HG02840 (cell line): ENCODE measurements around the gene MPZL3.

Experiments used
- ATAC-seq: cut with Tn5 transposase; IDR thresholded peaks from one replicate; pipeline ENCODE4 v1.9.1; 2021; ENCODE audit warnings: mild to moderate bottlenecking, moderate library complexity, moderate number of reproducible peaks; ENCODE audit not compliant: unreplicated experiment, low FRiP score

MPZL3 gene

DNA sequence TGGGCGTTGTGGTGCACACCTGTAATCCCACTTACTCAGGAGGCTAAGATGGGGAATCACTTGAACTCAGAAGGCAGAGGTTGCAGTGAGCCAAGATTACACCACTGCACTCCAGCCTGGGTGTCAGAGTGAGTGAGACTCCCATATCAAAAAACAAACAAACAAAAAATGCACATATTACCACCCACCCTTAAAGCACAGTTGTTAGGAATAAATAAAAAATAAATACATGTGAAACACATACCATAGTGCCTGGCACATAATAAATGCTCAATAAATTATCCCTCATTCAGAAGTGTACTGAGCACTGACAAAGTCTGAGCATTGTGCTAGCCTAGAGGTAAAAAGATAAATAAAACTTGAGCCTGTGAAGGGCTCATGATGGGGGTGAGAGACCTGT is 18.3 kb downstream of the MPZL3 start:
- ATAC-seq = no peak

DNA sequence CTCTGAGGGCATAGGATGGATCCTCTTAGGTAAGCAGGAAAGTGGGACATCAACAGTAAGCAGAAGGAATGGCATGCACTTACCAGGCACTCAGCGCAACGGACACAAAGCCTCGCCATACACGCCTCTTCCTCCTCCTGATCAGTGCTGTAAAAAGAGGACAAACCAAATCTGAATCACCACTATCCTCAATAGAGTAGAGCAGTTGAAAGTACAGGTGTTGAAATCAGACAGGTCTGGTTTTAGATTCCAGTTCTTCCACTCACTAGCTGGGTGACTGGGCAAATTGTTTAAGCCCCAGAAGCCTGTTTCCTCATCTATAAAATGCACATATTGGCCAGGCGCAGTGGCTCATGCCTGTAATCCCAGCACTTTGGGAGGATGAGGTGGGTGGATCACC is 18.8 kb downstream of the MPZL3 start:
- no peak for ATAC-seq

DNA sequence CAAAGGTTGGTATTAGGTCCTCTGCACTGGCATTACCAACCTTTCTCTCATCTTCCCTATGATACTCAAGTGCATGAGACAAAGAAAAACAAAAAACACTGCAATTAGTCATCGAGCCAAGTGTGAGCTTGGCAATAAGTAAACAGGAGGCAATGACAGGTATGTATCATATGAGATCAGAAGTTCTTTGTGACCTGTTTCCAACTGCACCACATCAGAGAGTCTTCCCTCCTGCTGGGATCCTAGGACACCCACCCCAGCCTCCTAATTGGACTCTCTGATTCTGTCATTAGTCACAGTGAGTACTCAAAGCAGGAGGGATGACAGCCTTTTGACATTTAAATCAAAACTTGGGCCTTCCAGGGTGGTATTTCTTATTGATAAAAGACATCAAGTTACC is 19.5 kb downstream of the MPZL3 start:
- ATAC-seq = no peak

DNA sequence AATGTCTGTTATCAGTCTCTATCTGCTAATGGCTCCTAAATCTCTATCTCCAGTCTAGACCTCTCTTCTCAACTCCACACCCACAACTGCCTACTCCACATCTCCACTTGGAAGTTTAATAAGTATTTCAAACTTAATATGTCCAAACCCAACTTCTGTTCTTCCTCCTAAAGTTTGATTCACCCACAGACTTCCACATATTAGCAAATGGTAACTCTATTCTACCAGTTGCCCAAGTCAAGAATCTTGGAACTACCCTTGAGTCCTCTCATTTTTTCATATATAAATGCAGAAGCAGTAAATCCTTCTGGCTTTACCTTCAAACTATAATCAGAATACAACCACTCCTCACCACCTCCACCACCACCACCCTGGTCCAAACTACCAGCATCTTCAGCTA is 20.7 kb downstream of the MPZL3 start:
- no peak for ATAC-seq

DNA sequence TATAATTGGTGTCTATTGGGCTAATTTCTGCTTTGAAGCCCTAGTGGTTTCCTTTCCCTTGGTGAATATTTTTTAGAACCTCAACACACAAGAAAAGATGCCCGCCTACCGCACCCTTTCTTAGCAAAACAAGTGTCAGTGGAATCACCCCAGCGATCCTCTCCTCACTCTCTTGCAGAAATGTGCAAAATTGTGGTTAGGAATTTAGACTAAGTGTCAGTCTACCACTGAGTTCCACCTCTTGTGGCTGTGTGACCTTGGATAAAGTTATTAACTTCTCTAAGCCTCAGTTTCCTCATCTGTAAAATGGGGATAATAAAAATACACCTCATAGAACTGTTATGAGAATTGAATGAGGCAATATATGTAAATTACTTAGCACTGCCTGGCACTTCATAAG is 22.1 kb downstream of the MPZL3 start:
- no peak for ATAC-seq

DNA sequence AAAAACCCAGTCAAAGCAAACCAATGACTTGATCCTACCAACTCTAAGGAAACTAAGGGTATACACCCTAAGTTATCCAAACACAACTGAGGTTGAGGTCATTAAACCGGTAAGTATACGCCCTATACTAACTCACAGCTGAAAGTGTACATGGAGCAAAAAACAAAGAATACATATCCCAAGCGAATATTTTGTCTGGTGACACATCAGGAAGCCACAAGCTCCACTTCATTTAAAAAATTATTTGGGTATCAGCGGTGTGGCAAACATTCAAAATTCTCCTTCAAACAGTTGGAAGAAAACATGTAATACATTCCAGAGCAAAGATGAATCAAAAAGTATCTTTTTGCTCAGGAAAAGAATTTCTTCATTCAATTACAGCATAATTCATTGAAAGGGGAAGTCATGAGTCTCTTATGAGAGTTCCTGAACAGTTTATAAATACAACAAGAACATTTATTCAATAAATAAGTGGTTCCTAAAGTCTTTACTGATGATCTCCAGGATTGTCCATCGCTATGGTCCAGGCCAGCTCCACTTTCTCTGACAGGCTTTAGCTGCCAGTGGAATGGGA is 22.8 kb downstream of the MPZL3 start:
- ATAC-seq = no peak

DNA sequence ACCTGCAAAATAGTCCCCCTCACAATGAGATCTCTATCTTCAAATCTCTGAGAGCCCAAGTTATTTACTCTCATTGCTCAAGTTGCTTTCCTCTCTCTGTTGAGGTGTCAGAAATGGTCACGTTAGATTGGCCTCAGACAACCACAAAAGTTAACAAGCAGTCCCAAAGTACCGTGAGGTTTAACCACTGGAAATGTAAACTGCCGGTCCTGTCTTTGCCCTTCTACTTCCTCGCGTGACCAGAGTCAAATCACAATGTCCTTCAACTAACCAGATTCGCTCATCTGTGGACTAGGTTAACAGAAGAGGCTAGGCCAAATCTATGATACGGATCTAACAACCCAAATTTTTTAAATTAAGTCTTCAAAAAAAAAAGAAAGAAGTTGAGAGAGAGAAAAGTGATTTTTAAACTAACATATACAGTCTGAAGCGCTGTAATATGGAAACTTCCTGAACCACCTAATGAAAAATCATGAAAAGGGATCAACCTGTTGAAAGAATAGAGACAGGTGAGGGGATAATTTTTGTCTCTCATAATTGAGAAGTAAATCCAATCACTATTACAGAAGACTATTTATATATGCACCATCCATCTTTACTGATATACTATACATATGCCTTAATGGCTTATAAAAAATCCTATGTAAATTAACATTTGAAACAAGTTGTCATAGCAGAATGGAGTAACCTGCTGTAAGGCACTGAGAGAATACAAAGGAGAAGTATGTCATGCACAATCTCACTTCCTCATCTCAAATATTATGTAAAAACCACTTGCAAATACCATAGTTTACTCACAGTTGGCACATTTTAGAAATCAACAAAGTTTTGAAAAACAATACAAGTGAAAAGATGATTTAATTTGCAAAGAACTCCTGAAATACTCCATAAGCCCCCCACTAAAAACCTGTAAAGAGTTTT is 24.0 kb downstream of the MPZL3 start:
- peak; percentile 52 for ATAC-seq

DNA sequence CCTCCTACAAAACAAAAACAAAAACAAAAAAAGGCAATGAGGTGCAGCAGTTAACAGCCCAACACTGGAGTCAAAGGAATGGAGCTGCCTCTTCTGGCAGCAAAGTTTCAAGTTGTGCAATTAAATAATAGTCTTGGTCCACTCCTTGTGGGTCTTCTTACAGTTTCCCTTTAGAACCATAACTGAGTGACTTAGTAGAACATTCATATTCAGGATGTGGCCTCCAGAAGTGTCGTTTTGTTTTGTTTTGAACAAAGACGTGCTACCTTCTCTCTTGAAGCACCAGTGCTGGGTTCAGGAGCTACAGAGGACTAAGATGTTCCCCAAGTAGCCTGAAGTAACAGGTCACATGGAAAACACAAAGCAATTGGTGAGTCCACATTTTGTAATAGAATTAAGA is 25.4 kb downstream of the MPZL3 start:
- ATAC-seq = no peak

DNA sequence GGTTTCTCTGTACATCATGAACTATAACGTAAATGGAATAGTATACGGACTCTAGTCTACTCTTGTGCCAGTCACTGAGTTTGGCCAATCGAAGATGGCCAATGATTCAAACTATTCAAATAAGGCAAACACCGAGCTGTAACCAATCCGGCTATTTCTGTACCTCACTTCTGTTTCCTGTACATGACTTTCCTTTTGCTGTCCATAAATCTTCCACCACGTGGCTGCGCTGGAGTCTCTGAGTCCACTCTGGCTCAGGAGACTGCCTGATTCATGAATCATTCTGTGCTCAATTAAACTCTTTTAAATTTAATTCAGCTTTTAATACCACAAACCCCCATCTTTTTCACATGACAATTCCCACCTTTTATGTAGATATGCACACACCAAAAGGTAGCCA is 25.9 kb downstream of the MPZL3 start:
- ATAC-seq = no peak

DNA sequence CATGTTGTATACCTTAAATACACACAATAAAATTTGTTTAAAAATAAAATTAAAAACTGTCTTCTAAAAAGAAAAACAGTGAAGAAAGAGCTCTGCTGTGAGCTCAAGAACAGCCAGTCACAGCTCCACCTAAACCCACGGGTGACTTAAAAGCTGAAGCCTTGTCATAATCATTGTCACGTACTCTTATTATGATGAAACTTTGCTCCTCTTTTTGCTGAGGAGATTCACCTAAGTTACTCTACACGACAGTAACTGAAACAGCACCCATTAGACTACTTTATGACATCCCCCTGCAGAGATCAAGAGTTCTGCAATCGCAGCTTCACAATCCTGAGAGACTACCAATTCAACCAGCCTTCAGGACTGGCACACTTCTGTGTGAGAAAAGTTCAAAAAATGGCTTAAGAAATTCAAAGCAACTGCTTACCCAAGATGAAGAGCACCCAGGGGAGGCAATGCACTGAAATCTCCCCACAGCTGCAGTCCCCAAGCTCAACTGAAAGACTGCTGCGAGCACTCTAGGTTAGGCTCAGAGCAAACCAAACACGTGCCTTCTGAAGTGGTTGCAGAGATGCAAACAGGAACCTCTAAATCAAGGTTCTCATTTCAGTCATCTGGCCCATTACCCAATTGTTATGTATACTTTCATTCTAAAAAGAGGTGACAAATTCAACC is 27.5 kb downstream of the MPZL3 start, which contains the start of gene JAML:
TSS of gene JAML (minus strand) at position 501 of the 678 bp plus-strand sequence. CDS start 10,145 bp downstream, outside the sequence.
- no peak for ATAC-seq

DNA sequence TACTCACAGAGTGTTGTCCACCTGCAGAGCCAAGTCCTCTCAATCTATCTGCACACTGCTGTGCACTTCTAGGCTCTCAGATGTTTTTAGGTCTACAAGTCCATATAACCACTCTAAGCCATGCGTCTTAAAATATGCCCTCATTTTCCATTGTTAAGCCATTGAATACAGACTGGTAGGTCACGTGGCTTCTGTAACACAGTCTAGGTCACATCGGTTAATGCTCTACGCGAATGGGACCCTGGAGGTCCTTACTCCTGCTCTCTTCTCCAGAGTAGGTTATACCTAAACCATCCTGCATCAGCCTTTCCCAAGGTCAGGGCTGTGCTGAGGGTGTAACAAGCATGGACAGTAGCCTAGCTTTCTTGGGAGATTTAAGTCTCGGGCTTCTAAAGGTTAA is 28.2 kb downstream of the MPZL3 start:
- no peak for ATAC-seq

DNA sequence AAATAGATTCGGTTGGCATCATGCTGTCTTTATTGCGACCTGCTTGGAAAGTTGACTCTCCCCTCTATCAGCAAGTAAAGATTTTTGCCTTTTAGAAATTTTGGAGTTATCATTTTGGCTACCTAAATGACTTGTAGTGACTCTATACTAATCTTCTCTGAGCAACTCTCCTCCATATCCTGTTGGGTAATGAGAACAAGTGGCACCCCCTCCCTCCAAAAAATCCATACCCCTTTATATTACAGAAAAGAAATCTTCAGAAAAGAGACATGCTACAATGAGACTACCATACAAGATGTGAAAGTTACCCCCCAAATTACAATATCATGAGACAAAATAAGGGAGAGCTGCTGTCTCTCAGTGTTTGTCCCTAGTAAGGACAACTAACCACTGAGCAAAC is 28.6 kb downstream of the MPZL3 start:
- no peak for ATAC-seq

DNA sequence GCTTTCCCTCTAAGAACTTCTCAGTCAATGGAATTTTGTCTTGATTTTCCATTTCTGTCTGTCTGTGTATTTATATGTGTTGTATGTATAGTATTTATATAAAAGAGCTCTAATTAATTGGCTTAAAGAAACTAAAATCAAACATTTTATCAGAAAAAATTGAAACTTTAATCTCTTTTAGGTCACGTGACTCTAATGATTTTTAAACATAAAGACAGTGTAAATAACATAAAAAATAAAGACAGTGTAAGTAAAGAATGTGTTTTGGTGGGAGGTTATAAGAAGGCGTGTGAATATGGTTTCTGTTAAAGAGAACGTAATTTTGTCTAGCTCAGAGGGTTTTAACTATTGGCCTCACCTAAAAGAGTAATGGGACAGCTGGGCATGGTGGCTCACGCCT is 29.7 kb downstream of the MPZL3 start:
- no peak for ATAC-seq

DNA sequence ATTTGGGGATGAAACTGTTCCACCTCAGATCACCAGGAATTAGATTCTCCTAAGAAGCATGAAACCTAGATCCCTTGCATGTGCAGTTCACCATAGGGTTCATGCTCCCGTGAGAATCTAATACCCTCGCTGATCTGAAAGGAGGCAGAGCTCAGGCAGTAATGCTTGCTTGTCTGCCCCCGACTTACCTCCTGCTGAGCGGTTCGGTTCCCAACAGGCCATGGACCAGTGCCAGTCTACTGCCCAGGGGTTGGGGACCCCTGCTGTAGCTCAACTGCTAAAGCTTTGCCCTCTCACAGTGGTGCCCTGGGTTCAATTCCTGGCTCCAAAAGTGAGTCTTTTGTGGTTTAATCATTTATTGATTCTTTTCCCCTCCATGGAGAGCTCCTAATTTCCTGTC is 30.7 kb downstream of the MPZL3 start:
- no peak for ATAC-seq

DNA sequence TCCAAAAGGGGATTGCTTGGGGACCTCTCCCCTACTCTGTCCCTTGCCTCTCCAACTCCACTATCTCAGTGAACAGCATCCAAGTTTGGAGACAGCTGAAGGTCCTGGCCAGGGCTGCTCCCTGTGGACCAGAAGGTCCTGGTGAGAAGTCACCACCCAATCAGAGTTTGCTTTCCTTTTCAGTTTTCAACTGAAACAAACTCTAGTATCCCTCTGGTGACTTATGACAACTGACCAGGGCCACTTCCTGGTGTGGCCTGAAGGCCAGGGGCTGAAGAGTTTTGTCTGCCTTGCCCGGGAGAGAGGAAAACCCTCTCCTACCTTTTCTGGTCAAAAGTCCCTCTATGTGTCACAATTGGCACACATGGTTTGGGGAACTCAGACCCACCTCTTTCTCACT is 32.4 kb downstream of the MPZL3 start:
- ATAC-seq = no peak

DNA sequence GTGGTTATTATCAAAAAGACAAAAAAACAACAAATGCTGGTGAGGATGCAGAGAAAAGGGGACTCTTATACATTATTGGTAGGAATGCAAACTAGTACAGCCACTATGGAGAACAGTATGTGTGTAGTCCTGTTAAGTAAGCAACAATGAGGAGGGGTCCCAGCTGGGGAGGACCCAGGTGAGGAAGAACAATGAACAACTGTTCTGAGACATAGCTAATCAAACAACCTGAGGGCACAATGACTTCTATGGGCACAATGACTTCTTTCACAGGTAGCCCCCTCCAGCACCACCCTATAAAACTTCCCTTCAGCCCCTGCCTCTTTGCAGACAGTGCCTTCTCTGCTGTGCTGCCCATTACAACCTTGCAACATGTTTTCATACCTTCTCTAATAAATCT is 32.9 kb downstream of the MPZL3 start:
- ATAC-seq = no peak

DNA sequence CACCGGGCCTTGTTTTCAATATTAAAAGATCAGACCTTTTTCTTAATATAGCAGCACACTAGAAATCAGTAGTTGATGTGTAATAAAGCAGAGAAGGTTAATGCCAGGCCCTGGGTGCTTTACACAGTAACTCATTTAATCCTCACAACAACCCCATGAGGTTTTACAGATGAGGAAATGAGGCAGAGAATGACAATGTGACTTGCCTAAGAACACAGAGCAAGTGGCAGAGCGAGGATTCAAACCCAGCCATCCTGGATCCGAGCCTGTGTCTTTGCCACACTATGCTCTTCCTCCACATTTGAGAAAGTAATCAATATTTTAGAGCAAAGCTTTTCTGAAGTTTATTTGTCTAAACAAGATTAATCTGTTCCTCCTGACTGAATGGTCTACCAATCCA is 34.6 kb downstream of the MPZL3 start:
- no peak for ATAC-seq

DNA sequence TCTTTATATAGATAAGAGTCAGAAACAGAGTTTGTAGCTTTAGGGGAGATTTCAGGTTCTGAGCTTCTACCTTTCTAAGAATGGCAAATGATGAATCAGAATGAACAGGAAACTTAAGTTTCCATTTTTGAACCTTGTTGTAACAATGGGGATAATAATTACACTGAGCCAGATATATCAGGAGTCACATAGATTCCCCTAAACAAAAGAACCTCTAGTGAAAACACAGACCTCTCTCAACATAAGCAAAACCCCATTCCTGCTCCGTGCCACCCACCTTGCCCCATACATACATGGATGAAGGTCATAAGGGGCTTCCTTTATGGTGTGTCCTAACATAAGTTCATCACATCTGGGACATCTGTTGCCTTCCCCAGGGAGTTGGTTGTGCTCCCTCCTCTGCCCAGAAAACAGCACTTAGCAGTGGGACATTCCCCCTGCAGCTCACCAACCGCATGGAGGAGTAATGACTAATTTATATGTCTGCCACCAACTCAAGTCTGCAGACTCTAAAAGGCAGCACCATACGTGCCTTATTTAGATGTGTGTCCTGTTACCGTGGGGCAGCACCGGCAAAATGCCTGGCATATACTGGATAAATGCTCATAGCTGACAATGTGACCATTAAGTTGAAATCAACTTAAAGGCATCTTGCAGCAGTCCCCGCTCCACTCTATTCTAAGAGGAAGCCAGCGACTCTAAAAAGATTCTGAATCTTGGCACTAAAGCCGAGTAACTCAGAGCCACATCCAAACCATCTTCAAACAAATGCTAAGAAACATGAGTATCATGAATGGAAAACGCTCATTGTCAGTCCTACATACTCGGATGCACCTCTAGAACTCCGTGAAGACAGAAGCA is 35.3 kb downstream of the MPZL3 start:
- ATAC-seq = peak; percentile 46

DNA sequence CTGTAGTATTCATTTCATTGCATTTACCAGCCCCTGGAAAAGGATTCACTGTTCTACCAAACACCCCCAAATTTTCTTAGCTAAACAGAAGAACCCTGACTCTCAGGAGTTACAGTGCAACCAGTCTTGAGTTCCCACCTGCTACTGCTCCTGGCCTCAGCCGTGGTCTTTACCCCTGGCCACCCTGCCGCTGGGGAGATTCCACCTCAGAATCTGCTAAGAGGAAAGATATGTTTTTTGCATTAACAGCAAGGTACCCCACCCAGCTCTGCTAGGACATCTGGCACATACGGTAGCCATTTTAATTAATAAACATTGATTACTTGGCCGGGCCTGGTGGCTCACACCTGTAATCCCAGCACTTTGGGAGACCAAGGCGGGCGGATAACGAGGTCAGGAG is 36.4 kb downstream of the MPZL3 start:
- no peak for ATAC-seq

DNA sequence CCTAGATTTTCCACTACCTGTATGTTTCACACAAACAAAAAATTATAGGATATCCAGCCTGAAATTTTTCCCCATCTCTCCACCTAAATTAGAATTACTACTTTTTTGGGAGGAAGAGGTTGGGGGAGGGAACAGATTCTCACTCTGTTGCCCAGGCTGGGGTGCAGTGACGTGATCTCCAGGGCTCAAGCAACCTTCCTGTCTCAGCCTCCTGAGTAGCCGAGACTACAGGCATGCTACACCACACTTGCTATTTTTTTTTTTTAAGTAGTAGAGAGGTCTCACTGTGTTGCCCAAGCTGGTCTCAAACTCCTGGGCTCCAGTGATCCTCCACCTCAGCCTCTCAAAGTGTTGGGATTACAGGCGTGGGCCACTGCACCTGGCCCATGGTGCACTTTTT is 36.9 kb downstream of the MPZL3 start:
- no peak for ATAC-seq
